NCI-H1105 treated with DMSO at 0.1 percent for 48 hours (cell line): Measurements from ENCODE around the gene RDM1.
A peak's percentile ranks its signal among the peaks of the same experiment; 100 is the strongest.
"Not testable (repeated sequence)": the region's sequence is repeated elsewhere in the genome, so short reads cannot be mapped to it uniquely, and the experiment has no call there.

Experiments used
- DNase-seq: peaks from one replicate; lab custom pipeline; 2025; lab: John Stamatoyannopoulos, UW

Gene RDM1

GRCh38 chr17:35898283-35899070, 32.1 kb downstream of the RDM1 start:
- DNase-seq: peak; percentile 44

- not testable (repeated sequence) for DNase-seq
Measured at GRCh38 chr17:35897772-35898171, 32.8 kb downstream of the RDM1 start.

- no peak for DNase-seq
Measured at GRCh38 chr17:35895636-35896587, 34.7 kb downstream of the RDM1 start.

- no peak for DNase-seq
Measured at GRCh38 chr17:35894206-35894605, 36.4 kb downstream of the RDM1 start.

GRCh38 chr17:35893751-35894150, 36.8 kb downstream of the RDM1 start:
- no peak for DNase-seq

- DNase-seq: no peak
Measured at GRCh38 chr17:35892091-35893035, 38.2 kb downstream of the RDM1 start.

- no peak for DNase-seq
Measured at GRCh38 chr17:35891269-35891668, 39.3 kb downstream of the RDM1 start.

GRCh38 chr17:35890774-35891155, 39.8 kb downstream of the RDM1 start:
- peak; percentile 11 for DNase-seq

GRCh38 chr17:35889818-35890773, 40.5 kb downstream of the RDM1 start:
- DNase-seq: peak; percentile 64

- DNase-seq: no peak
Measured at GRCh38 chr17:35889241-35889640, 41.3 kb downstream of the RDM1 start.

- DNase-seq: no peak
Measured at GRCh38 chr17:35879773-35880654, 50.6 kb downstream of the RDM1 start, which contains the start of gene CCL5. Gene CCL5, minus strand, starts transcription at chr17:35880360.

- no peak for DNase-seq
Measured at GRCh38 chr17:35878361-35878760, 52.2 kb downstream of the RDM1 start.

GRCh38 chr17:35877345-35878029, 53.1 kb downstream of the RDM1 start:
- no peak for DNase-seq

GRCh38 chr17:35876534-35876933, 54.0 kb downstream of the RDM1 start:
- DNase-seq: no peak

GRCh38 chr17:35875800-35876139, 54.8 kb downstream of the RDM1 start:
- no peak for DNase-seq

- DNase-seq: no peak
Measured at GRCh38 chr17:35875072-35875799, 55.3 kb downstream of the RDM1 start.

- no peak for DNase-seq
Measured at GRCh38 chr17:35872196-35872980, 58.2 kb downstream of the RDM1 start.
